ENCODE measurements around the gene ZNF280D.

The ZNF280D gene

DNA sequence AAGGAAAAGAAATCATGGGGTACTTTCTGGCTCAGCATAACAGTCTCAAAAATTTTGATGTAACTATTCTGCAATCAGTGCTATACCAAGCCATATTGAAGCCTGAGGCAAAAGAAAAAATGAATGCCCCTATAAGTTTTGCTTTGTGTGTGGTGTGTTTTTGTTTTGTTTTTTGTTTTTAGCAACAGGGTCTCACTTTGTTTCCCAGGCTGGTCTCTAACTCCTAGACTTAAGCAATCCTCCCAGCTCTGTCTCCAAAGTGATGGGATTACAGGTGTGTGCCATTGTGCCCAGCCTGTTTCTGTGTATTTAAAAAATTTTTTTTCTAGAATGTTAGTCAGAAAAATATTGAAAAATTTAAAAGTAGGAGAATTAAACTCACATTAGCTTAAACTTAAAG, 93.2 kb downstream of the ZNF280D start:
- no peak for DNase-seq

- no peak for DNase-seq
Observed at GRCh38 chr15:56639631-56640030, 93.7 kb downstream of the ZNF280D start.

DNA sequence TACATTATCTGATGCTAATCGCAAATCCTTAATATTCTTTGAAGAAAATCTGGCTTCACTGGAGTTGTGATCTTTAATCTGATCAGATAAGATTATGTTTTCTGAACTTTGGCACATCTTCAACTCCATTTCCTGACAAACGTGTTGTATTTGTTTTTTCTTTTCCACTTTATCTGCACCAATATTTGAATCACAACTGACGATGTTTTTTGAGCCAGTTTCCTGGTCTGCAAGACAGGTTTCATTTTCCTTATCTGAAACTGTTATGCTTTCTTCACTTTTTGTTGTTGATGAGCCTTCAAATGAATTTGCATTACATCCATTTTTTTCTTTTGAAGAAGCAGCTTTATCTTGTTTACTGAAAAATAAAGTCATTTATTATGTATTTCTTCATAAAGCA, 101.5 kb downstream of the ZNF280D start:
- DNase-seq, result no peak

GRCh38 chr15:56628893-56629532, 104.3 kb downstream of the ZNF280D start:
- DNase-seq, result no peak

DNA sequence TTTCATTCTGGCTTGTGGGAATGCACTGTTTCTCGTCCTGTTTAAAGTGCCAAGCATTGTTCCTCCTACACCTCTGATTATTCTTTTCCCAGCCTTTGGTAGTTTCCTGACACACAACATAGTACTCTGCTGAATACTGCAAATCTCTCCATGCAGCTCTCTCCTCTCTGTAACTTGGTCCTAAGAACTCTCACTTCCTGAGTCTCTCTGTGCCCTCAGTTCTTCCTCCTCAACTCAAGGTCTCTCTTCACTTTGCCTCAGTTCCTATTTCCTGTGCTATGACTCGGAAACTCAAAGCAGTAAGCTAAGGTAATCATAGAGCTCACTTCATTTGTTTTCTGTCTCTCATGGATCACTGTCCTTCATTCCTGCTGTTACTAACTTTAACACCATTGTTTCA, 113.4 kb downstream of the ZNF280D start:
- DNase-seq, result no peak

DNA sequence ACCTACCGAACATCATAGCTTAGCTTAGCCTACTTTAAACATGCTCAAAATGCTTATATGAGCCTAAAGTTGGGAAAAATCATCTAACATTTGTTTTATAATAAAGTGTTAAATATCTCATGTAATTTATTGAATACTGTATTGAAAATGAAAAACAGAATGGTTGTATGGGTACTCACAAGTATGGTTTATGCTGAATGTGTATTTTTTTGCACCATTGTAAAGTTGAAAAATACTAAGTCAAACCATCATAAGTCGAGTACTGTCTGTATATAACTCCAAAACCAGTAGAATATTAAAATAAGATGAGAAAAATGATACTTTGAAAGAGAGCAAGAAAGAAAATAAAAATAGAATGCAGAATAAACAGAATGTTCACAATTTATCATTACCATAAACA, 115.7 kb downstream of the ZNF280D start:
- DNase-seq, result no peak

- DNase-seq, result peak in 1 of 58 donors; percentile 5
Observed at GRCh38 chr15:56616551-56616950, 116.8 kb downstream of the ZNF280D start.

- DNase-seq, result no peak
Observed at GRCh38 chr15:56613811-56614210, 119.5 kb downstream of the ZNF280D start.

DNA sequence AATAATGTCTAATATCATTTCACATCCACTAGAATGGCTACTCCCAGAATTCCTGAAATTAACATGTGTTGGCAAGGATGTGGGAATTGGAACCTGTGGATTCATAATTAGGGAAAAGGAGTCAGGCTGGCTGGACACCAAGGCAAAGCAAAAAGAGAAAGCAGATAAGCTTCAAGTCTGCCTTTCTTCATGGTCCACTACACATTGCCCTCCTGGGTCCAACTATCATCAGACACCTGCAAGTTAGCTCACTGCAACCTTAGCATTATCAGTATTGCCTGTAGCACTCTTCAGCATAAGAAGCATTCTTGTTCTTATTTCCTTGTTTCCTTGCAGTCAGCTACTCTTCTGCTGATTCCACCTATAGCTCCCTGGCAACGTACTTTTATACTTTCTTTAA, 124.3 kb downstream of the ZNF280D start:
- DNase-seq, result no peak

- no peak for DNase-seq
Observed at GRCh38 chr15:56608140-56608778, 125.0 kb downstream of the ZNF280D start.

GRCh38 chr15:56602253-56602652, 131.1 kb downstream of the ZNF280D start:
- no peak for DNase-seq

- no peak for DNase-seq
Observed at GRCh38 chr15:56600380-56600779, 132.9 kb downstream of the ZNF280D start.

GRCh38 chr15:56598991-56599390, 134.3 kb downstream of the ZNF280D start:
- no peak for DNase-seq

DNA sequence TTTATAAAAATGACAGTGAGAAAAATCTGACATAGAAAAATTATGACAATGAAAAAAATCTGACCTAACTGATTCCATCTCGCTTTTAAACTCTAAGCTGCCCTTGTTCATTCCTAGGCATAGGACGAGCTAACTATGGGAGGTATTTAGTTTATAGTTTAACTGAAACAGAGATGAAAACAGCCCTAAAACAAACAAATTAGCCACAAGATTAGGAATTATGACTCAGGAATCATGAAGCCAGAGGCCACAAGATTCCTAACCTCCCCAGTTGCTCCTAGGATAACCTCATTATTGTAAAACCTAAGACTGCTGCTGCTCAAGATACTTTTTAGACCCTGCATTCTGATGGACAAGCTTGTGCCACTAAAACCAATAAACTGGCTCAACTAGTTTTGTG, 145.6 kb downstream of the ZNF280D start:
- DNase-seq, result no peak

DNA sequence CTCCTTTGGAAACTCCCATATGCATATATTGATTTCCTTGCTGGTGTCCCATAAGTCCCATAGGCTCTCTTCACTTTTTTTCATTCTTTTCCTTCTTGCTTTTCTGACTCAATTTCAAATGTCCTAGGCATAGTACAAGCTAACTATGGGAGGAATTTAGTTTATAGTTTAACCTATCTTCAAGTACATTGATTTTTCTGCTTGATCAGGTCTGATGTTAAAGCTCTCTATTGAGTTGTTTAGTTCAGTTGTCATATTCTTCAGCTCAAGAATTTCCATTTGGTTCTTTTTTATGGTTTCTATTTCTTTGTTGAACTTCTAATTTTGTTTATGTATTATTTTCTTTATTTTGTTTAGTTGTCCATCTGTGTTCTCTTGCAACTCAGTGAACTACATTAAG, 147.1 kb downstream of the ZNF280D start:
- no peak for DNase-seq

GRCh38 chr15:56582785-56583184, 150.5 kb downstream of the ZNF280D start:
- no peak for DNase-seq
